Measurements from ENCODE around the gene NDUFV3. TPM values are rescaled to one million over a fixed set of nuclear protein-coding genes. Genes with fewer than 3 reads are reported as not detected.
"Not testable (repeated sequence)": the region's sequence is repeated elsewhere in the genome, so short reads cannot be mapped to it uniquely, and the experiment has no call there.

Gene NDUFV3
- total RNA-seq, 2 donors from 2014 or later: 17.8 to 18.0 TPM

DNA sequence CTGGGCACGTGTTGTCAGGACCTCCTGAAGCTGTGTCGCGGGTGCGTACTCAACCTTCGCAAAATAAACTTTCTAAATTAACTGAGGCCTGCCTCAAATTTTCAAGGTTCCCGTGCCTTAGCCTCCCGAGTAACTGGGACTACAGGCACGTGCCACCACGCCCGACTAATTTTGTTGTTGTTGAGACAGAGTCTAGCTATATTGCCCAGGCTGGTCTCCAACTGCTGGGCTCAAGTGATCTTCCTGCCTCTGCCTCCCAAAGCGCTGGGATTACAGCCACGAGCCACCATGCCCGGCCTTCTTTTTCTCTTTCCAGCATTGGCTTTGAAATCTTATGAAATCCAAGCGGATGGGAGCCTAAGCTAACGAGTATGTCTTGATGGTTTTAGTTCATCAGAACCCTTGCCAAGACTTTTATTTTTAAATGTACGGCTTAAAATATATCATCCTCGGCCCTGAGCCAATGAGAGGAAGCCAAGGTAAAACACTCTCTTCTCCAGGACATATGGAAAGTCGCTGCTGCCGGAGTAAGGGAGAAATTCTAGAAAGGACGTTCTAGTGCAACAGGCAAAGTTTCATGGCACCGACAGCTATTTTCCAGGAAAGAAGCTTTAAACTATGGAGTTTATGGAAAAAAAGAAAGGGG lies 45.0 kb downstream of the NDUFV3 start:
- Mint-ChIP-seq H3K4me1 (peaks cover 3% of the 10 kb centered on the region), H3K4me3 (no peak overlapping the region), H3K27ac (no peak overlapping the region), H3K27me3 (no peaks in the 10 kb centered on the region), H3K36me3 (ENCODE audit: low read depth) (no peaks in the 10 kb centered on the region)
- ATAC-seq: no peak
- no peaks in the 10 kb centered on the region for H3K9me3 ChIP-seq (ENCODE audit: control insufficient read depth, low read length, poor library complexity, severe bottlenecking)
- no peak for DNase-seq

- not testable (repeated sequence) for H3K4me1 Mint-ChIP-seq; H3K27me3 Mint-ChIP-seq; H3K4me3 Mint-ChIP-seq; ATAC-seq; H3K27ac Mint-ChIP-seq; H3K9me3 ChIP-seq (ENCODE audit: control insufficient read depth, low read length, poor library complexity, severe bottlenecking); DNase-seq; H3K36me3 Mint-ChIP-seq (ENCODE audit: low read depth)
Observed at GRCh38 chr21:42938606-42938995, 45.5 kb downstream of the NDUFV3 start.

- ATAC-seq (no peak), DNase-seq (no peak)
- no peaks in the 10 kb centered on the region for H3K9me3 ChIP-seq (ENCODE audit: control insufficient read depth, low read length, poor library complexity, severe bottlenecking)
- Mint-ChIP-seq H3K27ac (no peak overlapping the region), H3K36me3 (ENCODE audit: low read depth) (no peaks in the 10 kb centered on the region), H3K27me3 (no peaks in the 10 kb centered on the region), H3K4me1 (peaks cover 3% of the 10 kb centered on the region), H3K4me3 (no peak overlapping the region)
Observed at GRCh38 chr21:42939582-42940413, 46.7 kb downstream of the NDUFV3 start.

DNA sequence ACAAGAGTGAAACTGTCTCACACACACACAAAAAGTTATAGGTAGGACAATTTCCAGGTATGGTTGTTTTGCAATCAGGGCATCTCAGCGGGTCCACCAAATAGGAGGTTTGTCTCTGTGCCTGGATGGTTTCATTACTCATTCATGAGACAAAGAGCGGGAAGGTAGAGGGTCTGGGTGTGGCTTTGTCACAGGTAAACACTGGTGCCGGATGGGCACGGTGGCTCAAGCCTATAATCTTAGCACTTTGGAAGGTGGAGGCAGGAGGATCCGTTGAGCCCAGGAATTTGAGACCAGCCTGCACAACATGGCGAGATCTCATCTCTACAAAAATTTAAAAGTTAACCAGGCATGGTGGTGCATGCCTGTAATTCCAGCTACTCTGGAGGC lies 48.6 kb downstream of the NDUFV3 start:
- Mint-ChIP-seq H3K4me3 (no peak overlapping the region), H3K36me3 (ENCODE audit: low read depth) (no peaks in the 10 kb centered on the region), H3K4me1 (peaks cover 3% of the 10 kb centered on the region), H3K27me3 (no peaks in the 10 kb centered on the region), H3K27ac (no peak overlapping the region)
- H3K9me3 ChIP-seq (ENCODE audit: control insufficient read depth, low read length, poor library complexity, severe bottlenecking): no peaks in the 10 kb centered on the region
- no peak for ATAC-seq
- no peak for DNase-seq

GRCh38 chr21:42942244-42942643 lies 49.1 kb downstream of the NDUFV3 start:
- H3K27ac Mint-ChIP-seq: no peak overlapping the region
- no peak overlapping the region for H3K4me3 Mint-ChIP-seq
- no peaks in the 10 kb centered on the region for H3K27me3 Mint-ChIP-seq
- ATAC-seq: no peak
- no peaks in the 10 kb centered on the region for H3K36me3 Mint-ChIP-seq (ENCODE audit: low read depth)
- DNase-seq: no peak
- H3K4me1 Mint-ChIP-seq: peaks cover 3% of the 10 kb centered on the region
- no peaks in the 10 kb centered on the region for H3K9me3 ChIP-seq (ENCODE audit: control insufficient read depth, low read length, poor library complexity, severe bottlenecking)

DNA sequence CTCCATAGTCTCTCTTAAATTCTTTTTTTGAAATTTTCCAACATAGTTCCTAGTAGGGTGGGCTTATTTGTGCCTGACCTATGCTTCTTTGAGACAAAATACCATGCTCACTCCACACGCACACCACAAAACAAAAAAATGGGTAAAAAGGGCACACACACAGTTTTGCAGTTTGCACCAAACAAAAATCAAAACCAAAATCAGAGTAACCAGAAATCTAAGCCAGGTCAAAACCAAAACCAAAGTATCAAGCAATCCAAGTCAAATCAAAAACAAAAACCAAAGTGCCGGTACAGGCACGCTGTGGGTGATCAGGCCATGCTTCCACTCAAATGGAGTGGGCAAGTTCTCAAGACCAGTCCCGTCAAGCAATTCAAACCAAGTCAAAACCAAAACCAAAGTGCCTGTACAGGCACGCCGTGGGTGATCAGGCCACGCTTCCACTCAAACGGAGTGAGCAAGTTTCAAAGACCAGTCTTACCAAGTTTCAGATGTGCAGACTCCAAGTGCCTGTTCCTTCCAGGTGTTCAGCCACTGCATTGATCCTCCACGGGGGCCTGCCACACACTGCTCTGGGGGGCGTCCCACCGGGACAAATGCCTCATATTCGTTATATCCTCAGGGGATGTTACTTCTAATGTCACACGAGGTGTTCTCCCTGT lies 56.1 kb downstream of the NDUFV3 start:
- H3K4me1 Mint-ChIP-seq; H3K36me3 Mint-ChIP-seq (ENCODE audit: low read depth); ATAC-seq; H3K9me3 ChIP-seq (ENCODE audit: control insufficient read depth, low read length, poor library complexity, severe bottlenecking); H3K27me3 Mint-ChIP-seq; DNase-seq: not testable (repeated sequence)
- peak overlapping the region; percentile 1 for H3K27ac Mint-ChIP-seq
- peak overlapping the region; percentile 43 for H3K4me3 Mint-ChIP-seq

DNA sequence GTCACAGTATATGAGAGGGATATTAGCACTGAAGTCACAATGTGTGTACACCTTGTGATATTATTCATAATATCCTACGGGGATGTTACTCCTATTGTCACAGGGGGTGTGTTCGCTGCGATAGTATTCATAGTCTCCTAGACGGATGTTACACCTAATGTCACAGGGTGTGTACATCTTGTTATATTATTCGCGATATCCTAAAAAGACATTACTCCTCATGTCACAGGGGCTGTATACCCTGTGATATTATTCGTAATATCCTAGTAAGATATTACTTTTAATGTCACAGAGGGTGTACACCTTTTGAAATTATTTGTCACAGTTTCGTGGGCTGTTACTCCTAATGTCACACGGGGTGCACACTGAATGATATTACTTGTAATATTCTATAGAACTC lies 58.1 kb downstream of the NDUFV3 start:
- H3K27ac Mint-ChIP-seq; ATAC-seq; H3K4me3 Mint-ChIP-seq; H3K9me3 ChIP-seq (ENCODE audit: control insufficient read depth, low read length, poor library complexity, severe bottlenecking); H3K4me1 Mint-ChIP-seq; DNase-seq; H3K27me3 Mint-ChIP-seq; H3K36me3 Mint-ChIP-seq (ENCODE audit: low read depth): not testable (repeated sequence)

- no peak overlapping the region for H3K27ac Mint-ChIP-seq
- H3K4me1 Mint-ChIP-seq: no peaks in the 10 kb centered on the region
- no peaks in the 10 kb centered on the region for H3K9me3 ChIP-seq (ENCODE audit: control insufficient read depth, low read length, poor library complexity, severe bottlenecking)
- no peaks in the 10 kb centered on the region for H3K36me3 Mint-ChIP-seq (ENCODE audit: low read depth)
- peak; percentile 77 for ATAC-seq
- DNase-seq: no peak
- peaks cover 9% of the 10 kb centered on the region for H3K27me3 Mint-ChIP-seq
- H3K4me3 Mint-ChIP-seq: no peak overlapping the region
Observed at GRCh38 chr21:42956824-42957630, 63.9 kb downstream of the NDUFV3 start.

DNA sequence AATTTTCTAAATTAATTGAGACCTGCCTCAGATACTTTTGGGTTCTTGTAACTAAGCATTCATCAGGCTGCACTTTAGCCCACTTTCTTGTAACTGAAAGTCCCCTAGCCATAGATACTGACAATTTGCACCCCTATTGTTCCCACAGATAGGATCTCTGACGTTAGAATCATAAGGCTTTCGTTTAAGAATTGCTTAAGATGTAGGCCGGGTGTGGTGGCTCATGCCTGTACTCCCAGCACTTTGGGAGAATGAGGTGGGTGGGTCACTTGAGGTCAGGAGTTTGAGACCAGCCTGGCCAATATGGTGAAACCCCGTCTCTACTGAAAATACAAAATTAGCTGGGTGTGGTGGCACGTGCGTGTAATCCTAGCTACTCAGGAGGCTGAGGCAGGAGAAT lies 65.0 kb downstream of the NDUFV3 start:
- H3K36me3 Mint-ChIP-seq (ENCODE audit: low read depth); H3K27me3 Mint-ChIP-seq; DNase-seq; H3K4me3 Mint-ChIP-seq; H3K27ac Mint-ChIP-seq; H3K4me1 Mint-ChIP-seq; H3K9me3 ChIP-seq (ENCODE audit: control insufficient read depth, low read length, poor library complexity, severe bottlenecking); ATAC-seq: not testable (repeated sequence)

DNA sequence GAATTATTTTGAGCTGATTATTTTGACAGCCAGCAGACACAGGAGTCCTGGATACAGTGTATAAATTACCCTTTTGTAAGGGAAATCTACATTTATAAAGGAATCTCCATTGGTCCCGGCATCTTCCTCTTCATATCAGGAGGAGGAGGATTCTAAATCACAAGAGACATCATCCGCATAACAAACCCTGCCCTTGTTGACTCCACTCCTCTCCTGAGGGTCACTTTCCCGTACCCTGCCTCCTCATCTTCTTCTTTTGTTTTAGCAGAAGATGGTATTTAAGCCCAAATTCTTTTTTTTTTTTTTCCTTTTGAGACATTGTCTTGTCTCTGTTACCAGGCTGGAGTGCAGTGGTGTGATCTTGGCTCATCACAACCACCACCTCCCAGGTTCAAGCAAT lies 66.6 kb downstream of the NDUFV3 start:
- ATAC-seq (no peak), DNase-seq (no peak)
- no peaks in the 10 kb centered on the region for H3K4me1 Mint-ChIP-seq
- no peaks in the 10 kb centered on the region for H3K9me3 ChIP-seq (ENCODE audit: control insufficient read depth, low read length, poor library complexity, severe bottlenecking)
- H3K4me3 Mint-ChIP-seq: no peak overlapping the region
- H3K36me3 Mint-ChIP-seq (ENCODE audit: low read depth): no peaks in the 10 kb centered on the region
- H3K27ac Mint-ChIP-seq: no peak overlapping the region
- no peaks in the 10 kb centered on the region for H3K27me3 Mint-ChIP-seq

DNA sequence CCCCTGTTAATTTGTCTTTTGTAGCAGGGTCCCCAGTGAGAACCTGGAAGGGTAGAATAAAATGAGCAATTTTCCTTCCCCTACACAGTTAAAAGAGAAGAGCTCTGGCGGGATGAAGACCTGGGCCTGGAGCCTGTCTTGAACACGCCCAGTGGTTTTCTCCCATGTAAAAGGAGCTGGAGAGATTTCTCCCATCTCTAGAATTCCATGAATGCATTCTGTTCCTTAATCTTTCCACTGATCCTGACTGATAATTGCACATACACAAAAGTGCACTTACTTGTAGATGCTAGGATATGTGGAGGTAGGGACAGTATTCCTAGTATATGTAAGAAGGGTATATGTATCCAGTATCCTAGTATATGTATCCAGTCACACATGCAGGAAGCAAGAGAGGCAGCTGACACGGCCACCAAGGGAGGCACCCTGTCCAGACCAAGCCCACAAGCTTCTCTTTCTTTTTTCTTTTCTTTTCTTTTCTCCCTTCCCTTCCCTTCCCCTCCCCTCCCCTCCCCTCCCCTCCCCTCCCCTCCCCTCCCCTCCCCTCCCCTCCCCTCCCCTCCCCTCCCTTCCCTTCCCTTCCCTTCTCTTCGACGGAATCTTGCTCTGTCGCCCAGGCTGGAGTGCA lies 69.4 kb downstream of the NDUFV3 start:
- no peaks in the 10 kb centered on the region for H3K27me3 Mint-ChIP-seq
- H3K4me3 Mint-ChIP-seq: no peak overlapping the region

More for the DNA sequence above, 69.4 kb downstream of the NDUFV3 start:
- Mint-ChIP-seq H3K4me1 (no peaks in the 10 kb centered on the region), H3K36me3 (ENCODE audit: low read depth) (no peaks in the 10 kb centered on the region), H3K27ac (no peak overlapping the region)
- ATAC-seq: no peak
- no peak for DNase-seq
- H3K9me3 ChIP-seq (ENCODE audit: control insufficient read depth, low read length, poor library complexity, severe bottlenecking): no peaks in the 10 kb centered on the region

All from T-helper 17 cell (primary cell).